AG20443 (cell line): ENCODE results near the gene DOCK8.

Experiments used
- DNase-seq: peaks from one replicate; pipeline ENCODE4 v3.0.0; 2012; ENCODE audit warnings: low spot score, mixed read lengths

The DOCK8 gene

GRCh38 chr9:503881-504852, 289.5 kb downstream of the DOCK8 start, which contains the start of gene KANK1:
TSS of gene KANK1 (plus strand) at chr9:504695.
- peak; percentile 92 for DNase-seq

- DNase-seq = peak; percentile 21
Observed at GRCh38 chr9:504921-505740, 290.5 kb downstream of the DOCK8 start.

- no peak for DNase-seq
Observed at GRCh38 chr9:505741-506059, 291.0 kb downstream of the DOCK8 start.

- no peak for DNase-seq
Observed at GRCh38 chr9:506281-506680, 291.6 kb downstream of the DOCK8 start.

GRCh38 chr9:511861-512260, 297.2 kb downstream of the DOCK8 start:
- DNase-seq = no peak

GRCh38 chr9:512555-513272, 298.0 kb downstream of the DOCK8 start:
- DNase-seq = no peak
